Measurements from ENCODE around the gene CD58. TPM values are rescaled to one million over a fixed set of nuclear protein-coding genes. Genes with fewer than 3 reads are reported as not detected.
"Not testable (repeated sequence)": the region's sequence is repeated elsewhere in the genome, so short reads cannot be mapped to it uniquely, and the experiment has no call there.

The CD58 gene
- total and polyA plus RNA-seq, 4 donors, result 5.1 to 30.2 (median 10.8) TPM

DNA sequence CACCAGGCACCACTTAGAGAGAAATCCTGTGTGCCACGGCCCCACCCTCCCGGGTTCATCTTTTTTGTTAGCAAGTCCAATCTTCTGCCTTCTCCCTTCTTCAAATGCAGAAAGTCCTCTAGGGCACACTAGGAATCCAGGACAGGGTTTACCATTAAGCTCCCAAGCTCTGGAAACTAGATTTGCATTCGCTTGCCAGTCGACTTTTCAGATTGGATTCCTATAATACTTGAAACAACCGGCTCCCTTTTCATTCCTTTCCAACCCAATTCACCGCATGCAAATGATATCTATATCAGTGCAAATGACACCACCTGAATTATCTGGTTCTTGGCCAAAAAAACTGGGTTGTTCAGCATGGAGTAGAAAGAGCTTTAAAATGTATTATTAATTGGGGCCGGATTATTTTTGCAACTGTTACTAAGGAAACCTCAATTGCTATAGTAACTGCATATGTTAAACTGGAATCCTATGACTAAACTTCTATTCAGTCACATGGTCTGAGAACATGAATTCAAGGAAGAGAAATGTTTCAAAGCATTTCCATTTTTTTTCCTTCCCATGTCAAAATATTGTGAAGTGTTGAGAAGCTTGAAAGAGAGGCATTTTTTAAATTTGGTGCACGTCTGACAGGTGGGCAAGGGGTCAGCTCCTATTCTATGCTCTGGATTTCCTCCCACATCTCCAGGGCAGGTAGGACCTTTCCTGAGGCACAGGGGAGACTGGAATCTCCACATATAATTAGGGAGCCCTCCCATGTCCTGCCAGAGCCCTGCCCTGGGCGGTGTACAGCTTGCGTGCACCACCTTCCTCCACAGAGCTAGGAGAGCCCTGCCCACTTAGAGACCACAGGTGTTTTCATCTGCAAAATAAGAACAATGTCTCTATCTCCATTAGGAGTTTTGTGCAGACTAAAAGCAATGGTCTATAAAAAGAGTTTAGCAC lies 20.5 kb upstream of the CD58 start:
- not testable (repeated sequence) for H3K4me1 ChIP-seq (ENCODE audit: control insufficient read depth in 4 of 4, insufficient read depth in 4 of 4, low read length in 3 of 4); H3K27ac ChIP-seq (ENCODE audit: low read depth in 1 of 2, low read length in 2 of 2); H3K36me3 ChIP-seq (ENCODE audit: control insufficient read depth in 4 of 4, insufficient read depth in 3 of 4, low read depth in 1 of 4, low read length in 3 of 4); H3K4me3 ChIP-seq (ENCODE audit: low read depth in 1 of 3, low read length in 3 of 3); H3K27me3 ChIP-seq (ENCODE audit: control insufficient read depth in 4 of 4, insufficient read depth in 4 of 4, low read length in 3 of 4); DNase-seq (ENCODE audit: low spot score); H3K9me3 ChIP-seq (ENCODE audit: control insufficient read depth in 4 of 4, low read length in 3 of 4); H3K9ac ChIP-seq (ENCODE audit: low read depth in 1 of 2, low read length in 2 of 2)
- 94% methylated on average over 5 of the region's 10 CpGs for WGBS

DNA sequence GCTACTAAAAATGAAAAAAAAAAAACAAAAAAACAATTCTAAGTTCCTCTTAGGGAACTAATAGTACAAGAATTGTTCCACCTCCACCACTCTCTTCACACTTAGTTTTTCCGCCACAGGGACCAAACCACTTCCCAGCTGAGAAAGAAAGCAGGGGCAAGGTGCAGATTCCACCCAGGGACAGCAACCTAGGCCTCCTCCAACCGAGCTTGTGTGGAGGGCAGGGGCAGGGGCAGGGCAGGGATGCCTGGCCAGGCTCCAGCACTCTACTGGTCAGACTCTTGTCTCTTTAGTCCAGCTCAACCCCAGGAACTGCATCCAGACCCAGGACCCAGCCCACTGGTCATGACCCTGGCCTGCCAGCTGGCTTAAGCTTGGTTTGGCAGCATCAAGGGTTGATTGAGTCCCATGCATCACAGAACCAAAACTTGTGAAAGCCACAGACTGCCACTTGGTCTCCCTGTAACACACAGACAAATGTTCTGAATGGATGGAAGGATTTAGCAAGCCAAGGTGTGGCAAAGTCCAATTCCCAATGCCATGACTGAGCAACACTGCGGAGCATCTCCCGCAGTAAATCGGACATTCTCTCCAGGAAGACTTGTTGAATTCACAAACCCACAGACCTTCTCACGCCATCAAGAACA lies 19.7 kb upstream of the CD58 start:
- not testable (repeated sequence) for H3K9me3 ChIP-seq (ENCODE audit: control insufficient read depth in 4 of 4, low read length in 3 of 4); H3K4me1 ChIP-seq (ENCODE audit: control insufficient read depth in 4 of 4, insufficient read depth in 4 of 4, low read length in 3 of 4); H3K4me3 ChIP-seq (ENCODE audit: low read depth in 1 of 3, low read length in 3 of 3); DNase-seq (ENCODE audit: low spot score); H3K27ac ChIP-seq (ENCODE audit: low read depth in 1 of 2, low read length in 2 of 2); H3K9ac ChIP-seq (ENCODE audit: low read depth in 1 of 2, low read length in 2 of 2); H3K27me3 ChIP-seq (ENCODE audit: control insufficient read depth in 4 of 4, insufficient read depth in 4 of 4, low read length in 3 of 4); H3K36me3 ChIP-seq (ENCODE audit: control insufficient read depth in 4 of 4, insufficient read depth in 3 of 4, low read depth in 1 of 4, low read length in 3 of 4)
- 90% methylated on average over 6 of the region's 6 CpGs for WGBS

DNA sequence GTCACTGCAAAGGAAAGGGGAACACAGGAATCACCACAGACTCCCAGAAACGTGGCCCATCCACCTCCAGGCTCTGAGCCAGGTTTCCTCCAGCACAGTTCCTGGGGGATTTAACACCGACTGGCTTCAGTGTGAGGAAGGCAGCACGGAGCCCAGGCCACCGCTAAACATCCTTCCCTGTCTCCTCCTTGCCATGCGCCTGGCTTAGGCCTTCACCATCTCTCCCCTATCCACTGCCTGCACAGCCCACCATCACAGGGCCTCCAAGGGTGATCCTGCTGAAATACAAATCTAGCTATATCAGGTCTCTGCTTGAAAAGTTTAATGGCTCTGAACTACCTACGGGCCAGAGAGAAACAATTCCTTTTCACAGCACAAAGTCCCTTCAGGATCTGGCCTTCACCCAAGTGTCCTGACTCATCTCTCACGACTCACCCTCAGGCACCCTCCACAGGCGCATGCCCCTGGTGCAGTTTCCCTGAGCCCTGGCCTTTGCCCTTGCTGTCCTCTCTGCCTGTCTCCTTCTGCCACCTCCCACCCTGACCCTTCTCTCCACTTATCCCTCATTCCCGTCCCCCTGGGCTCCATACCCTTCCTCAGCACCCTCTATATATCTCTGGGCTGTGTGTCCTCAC lies 18.4 kb upstream of the CD58 start:
- H3K9ac ChIP-seq (ENCODE audit: low read depth in 1 of 2, low read length in 2 of 2); DNase-seq (ENCODE audit: low spot score); H3K9me3 ChIP-seq (ENCODE audit: control insufficient read depth in 4 of 4, low read length in 3 of 4); H3K4me1 ChIP-seq (ENCODE audit: control insufficient read depth in 4 of 4, insufficient read depth in 4 of 4, low read length in 3 of 4); H3K36me3 ChIP-seq (ENCODE audit: control insufficient read depth in 4 of 4, insufficient read depth in 3 of 4, low read depth in 1 of 4, low read length in 3 of 4); H3K27me3 ChIP-seq (ENCODE audit: control insufficient read depth in 4 of 4, insufficient read depth in 4 of 4, low read length in 3 of 4); H3K4me3 ChIP-seq (ENCODE audit: low read depth in 1 of 3, low read length in 3 of 3); H3K27ac ChIP-seq (ENCODE audit: low read depth in 1 of 2, low read length in 2 of 2): not testable (repeated sequence)
- peak in 1 of 2 donors; percentile 50 for TF ChIP-seq HNF4A (conservative IDR thresholded peaks at IDR 0.05)
- peak in 1 of 2 donors; percentile 22 for TF ChIP-seq RXRA (IDR thresholded peaks at IDR 0.05)
- 65% methylated on average over 9 of the region's 9 CpGs for WGBS

DNA sequence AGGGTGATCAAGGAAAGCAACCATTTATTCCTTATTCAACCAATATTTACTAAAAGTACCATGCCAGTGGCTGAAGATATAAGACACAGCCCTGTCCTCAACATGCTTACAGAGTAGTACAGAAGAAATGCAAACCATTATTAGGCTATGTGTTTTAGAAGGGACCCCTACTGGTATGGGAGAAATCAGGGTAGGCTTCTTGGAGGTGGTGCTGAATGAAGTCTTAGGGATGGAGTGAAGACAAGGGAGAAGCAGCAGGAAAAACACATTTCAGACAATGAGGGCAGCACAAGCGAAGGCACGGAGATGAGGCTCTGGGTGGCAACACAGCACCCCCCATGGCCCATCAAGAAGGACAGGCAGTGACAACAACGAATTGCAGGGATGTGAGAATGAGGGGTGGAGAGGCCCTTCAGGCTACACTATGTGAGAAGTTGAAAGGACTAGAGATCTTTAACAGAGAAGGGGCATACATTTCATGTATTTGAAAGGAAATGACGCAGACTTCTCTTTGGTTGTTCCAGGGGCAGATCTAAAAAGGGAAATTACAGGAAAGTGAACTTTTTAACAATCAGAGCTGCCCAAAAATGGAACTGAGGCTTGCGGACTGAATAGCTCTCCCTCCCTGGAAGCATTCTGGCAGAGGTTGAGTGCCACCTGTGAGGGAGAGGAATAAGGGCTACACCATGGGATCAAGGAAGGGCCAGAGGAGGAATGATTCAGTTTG lies 16.8 kb upstream of the CD58 start:
- TF ChIP-seq NR2F2 (IDR thresholded peaks at IDR 0.05) (no peak), YY1 (IDR thresholded peaks at IDR 0.05) (no peak), FOXA1 (IDR thresholded peaks at IDR 0.05) (no peak), RXRA (IDR thresholded peaks at IDR 0.05) (no peak), EGR1 (IDR thresholded peaks at IDR 0.05; ENCODE audit: low read depth in 2 of 2) (no peak), HNF4A (conservative IDR thresholded peaks at IDR 0.05) (no peak)
- TF ChIP-seq, protein P1, sequence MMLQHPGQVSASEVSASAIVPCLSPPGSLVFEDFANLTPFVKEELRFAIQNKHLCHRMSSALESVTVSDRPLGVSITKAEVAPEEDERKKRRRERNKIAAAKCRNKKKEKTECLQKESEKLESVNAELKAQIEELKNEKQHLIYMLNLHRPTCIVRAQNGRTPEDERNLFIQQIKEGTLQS (IDR thresholded peaks at IDR 0.05), result no peak
- TF ChIP-seq, protein P2, sequence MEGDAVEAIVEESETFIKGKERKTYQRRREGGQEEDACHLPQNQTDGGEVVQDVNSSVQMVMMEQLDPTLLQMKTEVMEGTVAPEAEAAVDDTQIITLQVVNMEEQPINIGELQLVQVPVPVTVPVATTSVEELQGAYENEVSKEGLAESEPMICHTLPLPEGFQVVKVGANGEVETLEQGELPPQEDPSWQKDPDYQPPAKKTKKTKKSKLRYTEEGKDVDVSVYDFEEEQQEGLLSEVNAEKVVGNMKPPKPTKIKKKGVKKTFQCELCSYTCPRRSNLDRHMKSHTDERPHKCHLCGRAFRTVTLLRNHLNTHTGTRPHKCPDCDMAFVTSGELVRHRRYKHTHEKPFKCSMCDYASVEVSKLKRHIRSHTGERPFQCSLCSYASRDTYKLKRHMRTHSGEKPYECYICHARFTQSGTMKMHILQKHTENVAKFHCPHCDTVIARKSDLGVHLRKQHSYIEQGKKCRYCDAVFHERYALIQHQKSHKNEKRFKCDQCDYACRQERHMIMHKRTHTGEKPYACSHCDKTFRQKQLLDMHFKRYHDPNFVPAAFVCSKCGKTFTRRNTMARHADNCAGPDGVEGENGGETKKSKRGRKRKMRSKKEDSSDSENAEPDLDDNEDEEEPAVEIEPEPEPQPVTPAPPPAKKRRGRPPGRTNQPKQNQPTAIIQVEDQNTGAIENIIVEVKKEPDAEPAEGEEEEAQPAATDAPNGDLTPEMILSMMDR (IDR thresholded peaks at IDR 0.05; ENCODE audit: low read depth, low read length, missing input control), result no peak
- TF ChIP-seq, protein P3, sequence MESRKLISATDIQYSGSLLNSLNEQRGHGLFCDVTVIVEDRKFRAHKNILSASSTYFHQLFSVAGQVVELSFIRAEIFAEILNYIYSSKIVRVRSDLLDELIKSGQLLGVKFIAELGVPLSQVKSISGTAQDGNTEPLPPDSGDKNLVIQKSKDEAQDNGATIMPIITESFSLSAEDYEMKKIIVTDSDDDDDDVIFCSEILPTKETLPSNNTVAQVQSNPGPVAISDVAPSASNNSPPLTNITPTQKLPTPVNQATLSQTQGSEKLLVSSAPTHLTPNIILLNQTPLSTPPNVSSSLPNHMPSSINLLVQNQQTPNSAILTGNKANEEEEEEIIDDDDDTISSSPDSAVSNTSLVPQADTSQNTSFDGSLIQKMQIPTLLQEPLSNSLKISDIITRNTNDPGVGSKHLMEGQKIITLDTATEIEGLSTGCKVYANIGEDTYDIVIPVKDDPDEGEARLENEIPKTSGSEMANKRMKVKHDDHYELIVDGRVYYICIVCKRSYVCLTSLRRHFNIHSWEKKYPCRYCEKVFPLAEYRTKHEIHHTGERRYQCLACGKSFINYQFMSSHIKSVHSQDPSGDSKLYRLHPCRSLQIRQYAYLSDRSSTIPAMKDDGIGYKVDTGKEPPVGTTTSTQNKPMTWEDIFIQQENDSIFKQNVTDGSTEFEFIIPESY (IDR thresholded peaks at IDR 0.05), result no peak
- Histone ChIP-seq H3K27ac (ENCODE audit: low read depth in 1 of 2, low read length in 2 of 2) (no peak overlapping the region), H3K9me3 (ENCODE audit: control insufficient read depth in 4 of 4, low read length in 3 of 4) (no peaks in the 10 kb centered on the region), H3K36me3 (ENCODE audit: control insufficient read depth in 4 of 4, insufficient read depth in 3 of 4, low read depth in 1 of 4, low read length in 3 of 4) (no peaks in the 10 kb centered on the region), H3K4me3 (ENCODE audit: low read depth in 1 of 3, low read length in 3 of 3) (no peak overlapping the region), H3K4me1 (ENCODE audit: control insufficient read depth in 4 of 4, insufficient read depth in 4 of 4, low read length in 3 of 4) (no peaks in the 10 kb centered on the region), H3K9ac (ENCODE audit: low read depth in 1 of 2, low read length in 2 of 2) (no peak overlapping the region), H3K27me3 (ENCODE audit: control insufficient read depth in 4 of 4, insufficient read depth in 4 of 4, low read length in 3 of 4) (no peaks in the 10 kb centered on the region)
- DNase-seq (ENCODE audit: low spot score), result no peak
- WGBS, result 84% methylated on average over 5 of the region's 5 CpGs
